DOHH2 (cell line): ENCODE results near the gene BAIAP2.

Experiments used
- EZH2phosphoT487 ChIP-seq: fragments of 200-600 bp; sonication (generic); IDR thresholded peaks from 2 replicates; pipeline ENCODE4 v1.6.1; 2017; ENCODE audit warnings: borderline replicate concordance, mild to moderate bottlenecking, antibody characterized with exemption, low read length, moderate library complexity, mixed read lengths
- TF ChIP-seq, protein P1 (sequence below): fragments of 200-600 bp; sonication (generic); IDR thresholded peaks from one replicate; pipeline ENCODE4 v1.5.1; 2014; ENCODE audit warnings: antibody characterized with exemption, mild to moderate bottlenecking, low read depth, low read length; ENCODE audit not compliant: poor library complexity, severe bottlenecking

DNA sequence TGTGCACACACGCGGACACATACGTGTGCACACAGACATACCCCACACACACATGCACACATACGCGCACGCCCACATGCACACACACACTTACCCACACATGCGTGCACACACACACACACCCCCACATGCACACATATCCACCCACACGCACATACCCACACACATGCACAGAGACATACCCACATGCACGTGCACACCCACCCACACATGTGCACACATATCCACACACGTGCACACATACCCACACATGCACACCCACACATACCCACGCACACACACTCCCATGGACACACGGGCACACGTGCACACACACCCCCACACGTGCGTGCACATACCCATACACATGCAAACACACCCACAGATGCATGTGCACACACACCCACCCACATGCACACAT lies 103.1 kb downstream of the BAIAP2 start:
- TF ChIP-seq, protein P1, sequence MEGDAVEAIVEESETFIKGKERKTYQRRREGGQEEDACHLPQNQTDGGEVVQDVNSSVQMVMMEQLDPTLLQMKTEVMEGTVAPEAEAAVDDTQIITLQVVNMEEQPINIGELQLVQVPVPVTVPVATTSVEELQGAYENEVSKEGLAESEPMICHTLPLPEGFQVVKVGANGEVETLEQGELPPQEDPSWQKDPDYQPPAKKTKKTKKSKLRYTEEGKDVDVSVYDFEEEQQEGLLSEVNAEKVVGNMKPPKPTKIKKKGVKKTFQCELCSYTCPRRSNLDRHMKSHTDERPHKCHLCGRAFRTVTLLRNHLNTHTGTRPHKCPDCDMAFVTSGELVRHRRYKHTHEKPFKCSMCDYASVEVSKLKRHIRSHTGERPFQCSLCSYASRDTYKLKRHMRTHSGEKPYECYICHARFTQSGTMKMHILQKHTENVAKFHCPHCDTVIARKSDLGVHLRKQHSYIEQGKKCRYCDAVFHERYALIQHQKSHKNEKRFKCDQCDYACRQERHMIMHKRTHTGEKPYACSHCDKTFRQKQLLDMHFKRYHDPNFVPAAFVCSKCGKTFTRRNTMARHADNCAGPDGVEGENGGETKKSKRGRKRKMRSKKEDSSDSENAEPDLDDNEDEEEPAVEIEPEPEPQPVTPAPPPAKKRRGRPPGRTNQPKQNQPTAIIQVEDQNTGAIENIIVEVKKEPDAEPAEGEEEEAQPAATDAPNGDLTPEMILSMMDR, result no peak
- no peak for TF ChIP-seq EZH2phosphoT487
